HepG2 (cell line): ENCODE results near the gene PRSS53. TPM values are rescaled to one million over a fixed set of nuclear protein-coding genes. Genes with fewer than 3 reads are reported as not detected.

ENCODE experiments used
- HOXA9 ChIP-seq: sonication (generic); formaldehyde crosslinking; IDR thresholded peaks from 2 replicates; pipeline ENCODE4 v1.8.1; 2022; ENCODE audit warnings: missing genetic modification reagents, mild to moderate bottlenecking, moderate library complexity, borderline replicate concordance
- JUN ChIP-seq: sonication (generic); formaldehyde crosslinking; IDR thresholded peaks from 2 replicates; pipeline ENCODE4 v1.4.0; 2020; ENCODE audit warnings: mild to moderate bottlenecking, missing genetic modification reagents
- PHF20 ChIP-seq: sonication (generic); formaldehyde crosslinking; IDR thresholded peaks from 2 replicates; pipeline ENCODE4 v1.5.0; 2020; ENCODE audit warnings: mild to moderate bottlenecking, missing genetic modification reagents
- SP140L ChIP-seq: sonication (generic); formaldehyde crosslinking; IDR thresholded peaks from 2 replicates; pipeline ENCODE4 v1.4.0; 2020; ENCODE audit warnings: missing genetic modification reagents, borderline replicate concordance
- TOPORS ChIP-seq: sonication (generic); formaldehyde crosslinking; IDR thresholded peaks from 2 replicates; pipeline ENCODE4 v1.8.0; 2023; ENCODE audit warnings: mild to moderate bottlenecking, missing genetic modification reagents
- TRIM24 ChIP-seq: sonication (generic); formaldehyde crosslinking; IDR thresholded peaks from 2 replicates; pipeline ENCODE4 v1.8.0; 2022; ENCODE audit warnings: mild to moderate bottlenecking, missing genetic modification reagents
- ZKSCAN5 ChIP-seq: sonication (generic); formaldehyde crosslinking; IDR thresholded peaks from 2 replicates; pipeline ENCODE4 v1.5.1; 2020; ENCODE audit warnings: mild to moderate bottlenecking, missing genetic modification reagents
- ZNF264 ChIP-seq: sonication (generic); formaldehyde crosslinking; IDR thresholded peaks from 2 replicates; pipeline ENCODE4 v1.4.0; 2020; ENCODE audit warnings: missing genetic modification reagents
- ZNF354B ChIP-seq: sonication (generic); formaldehyde crosslinking; IDR thresholded peaks from 2 replicates; pipeline ENCODE4 v1.8.0; 2022; ENCODE audit warnings: mild to moderate bottlenecking, missing genetic modification reagents
- ZNF589 ChIP-seq: sonication (generic); formaldehyde crosslinking; conservative IDR thresholded peaks from 2 replicates; pipeline ENCODE4 v1.8.0; 2022; ENCODE audit warnings: mild to moderate bottlenecking, moderate library complexity, missing genetic modification reagents
- ZNF781 ChIP-seq: sonication (generic); formaldehyde crosslinking; IDR thresholded peaks from 2 replicates; pipeline ENCODE4 v1.5.1; 2020; ENCODE audit warnings: borderline replicate concordance, mild to moderate bottlenecking, missing genetic modification reagents; ENCODE audit errors: not compliant biosample characterization
- polyA plus RNA-seq, 8 experiments: library from polyadenylated mRNA; depleted of rRNA in 3 of 8; stranded (reverse) in 7 of 8; unstranded in 1 of 8; fragments of >200 nt; fragmentation: Illumina TruSeq in 4 of 8; extraction: Trizol in 4 of 8; gene quantifications; 2 replicates each; pipeline versions ENCODE4 v1.2.1 to v1.2.3, GENCODE V29; 2011 to 2016; ENCODE audit warnings: low read depth in 4 of 8, missing spikeins in 1 of 8, mixed read lengths in 1 of 8; ENCODE audit not compliant: insufficient read depth in 1 of 8
- total RNA-seq, 5 experiments: library from RNA; depleted of rRNA; stranded (reverse); fragments of >200 nt; fragmentation: Illumina TruSeq; extraction: Trizol; gene quantifications; 2 replicates each; pipeline ENCODE4 v1.2.3, GENCODE V29; 2016; ENCODE audit warnings: low read depth in 1 of 5
- TF ChIP-seq, protein P1 (sequence below), 2 experiments: sonication (generic) in 1 of 2; formaldehyde crosslinking in 1 of 2; IDR thresholded peaks; 2 replicates each; pipeline versions ENCODE4 v1.5.1 to v1.6.1; 2011 to 2020; ENCODE audit warnings: borderline replicate concordance in 1 of 2, low read depth in 1 of 2, low read length in 1 of 2, mild to moderate bottlenecking in 1 of 2, missing genetic modification reagents in 1 of 2, moderate library complexity in 1 of 2
- TF ChIP-seq, protein P2 (sequence below): sonication (generic); formaldehyde crosslinking; IDR thresholded peaks from 2 replicates; pipeline ENCODE4 v1.5.0; 2020; ENCODE audit warnings: missing genetic modification reagents, mild to moderate bottlenecking, borderline replicate concordance
- TF ChIP-seq, protein P3 (sequence below): IDR thresholded peaks from 2 replicates; pipeline ENCODE4 v1.6.1; 2018; ENCODE audit warnings: missing genetic modification reagents
- TF ChIP-seq, protein P4 (sequence below): sonication (generic); formaldehyde crosslinking; IDR thresholded peaks from 2 replicates; pipeline ENCODE4 v1.5.1; 2020; ENCODE audit warnings: mild to moderate bottlenecking, missing genetic modification reagents, borderline replicate concordance
- TF ChIP-seq, protein P5 (sequence below): sonication (generic); formaldehyde crosslinking; IDR thresholded peaks from 2 replicates; pipeline ENCODE4 v1.5.0; 2020; ENCODE audit warnings: missing genetic modification reagents, mild to moderate bottlenecking, borderline replicate concordance

Gene PRSS53
- total and polyA plus RNA-seq, 2 of the 13 experiments (the other 11 are each of a cell fraction or from before 2014, with no cell fraction given), result 2.2 to 7.4 TPM

DNA sequence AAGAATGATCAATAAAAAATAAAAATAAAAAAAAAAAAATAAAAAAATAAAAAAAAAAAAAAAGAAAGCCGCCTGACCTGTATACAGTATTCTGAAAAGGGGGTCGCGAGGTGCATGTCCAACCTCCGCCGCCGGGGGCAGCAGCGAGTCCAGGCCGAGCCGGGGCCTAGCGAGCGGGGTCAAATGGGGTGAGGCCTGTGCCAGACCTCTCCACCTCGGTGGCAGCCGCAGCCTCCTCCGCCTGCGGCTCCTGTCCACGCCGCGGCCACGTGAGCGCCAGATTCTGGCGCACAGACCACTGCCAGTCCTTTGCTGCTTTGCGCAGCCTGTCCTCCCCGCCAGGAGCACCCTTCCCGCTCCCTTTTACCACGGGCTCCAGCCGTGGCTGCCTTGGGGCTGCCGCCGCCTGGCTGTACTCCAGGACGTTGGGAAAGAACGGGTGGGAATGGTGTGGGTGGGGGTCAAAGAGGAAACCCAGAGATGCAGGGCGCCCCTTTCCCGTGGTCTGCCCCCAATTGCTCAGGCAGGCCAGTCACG, 17.0 kb upstream of the PRSS53 start (continued):
- TF ChIP-seq, protein P1, sequence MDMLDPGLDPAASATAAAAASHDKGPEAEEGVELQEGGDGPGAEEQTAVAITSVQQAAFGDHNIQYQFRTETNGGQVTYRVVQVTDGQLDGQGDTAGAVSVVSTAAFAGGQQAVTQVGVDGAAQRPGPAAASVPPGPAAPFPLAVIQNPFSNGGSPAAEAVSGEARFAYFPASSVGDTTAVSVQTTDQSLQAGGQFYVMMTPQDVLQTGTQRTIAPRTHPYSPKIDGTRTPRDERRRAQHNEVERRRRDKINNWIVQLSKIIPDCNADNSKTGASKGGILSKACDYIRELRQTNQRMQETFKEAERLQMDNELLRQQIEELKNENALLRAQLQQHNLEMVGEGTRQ (IDR thresholded peaks at IDR 0.05; ENCODE audit: low read depth, low read length), result peak; percentile 63; the same call in 1 of the 2 replicates
- TF ChIP-seq, protein P1 (CRISPR knock-in tag; IDR thresholded peaks at IDR 0.05; ENCODE audit: borderline replicate concordance), result peak; percentile 64
- peak; percentile 62; the same call in 1 of the 2 replicates for TF ChIP-seq JUN (CRISPR knock-in tag)
- peak; percentile 54; the same call in 1 of the 2 replicates for TF ChIP-seq SP140L (CRISPR knock-in tag)
- TF ChIP-seq, protein P2, sequence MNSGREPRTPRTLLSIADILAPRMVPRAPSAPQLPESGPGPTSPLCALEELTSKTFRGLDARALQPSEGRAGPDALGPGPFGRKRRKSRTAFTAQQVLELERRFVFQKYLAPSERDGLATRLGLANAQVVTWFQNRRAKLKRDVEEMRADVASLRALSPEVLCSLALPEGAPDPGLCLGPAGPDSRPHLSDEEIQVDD (CRISPR knock-in tag), result peak; percentile 91; the same call in 1 of the 2 replicates
- TF ChIP-seq, protein P3, sequence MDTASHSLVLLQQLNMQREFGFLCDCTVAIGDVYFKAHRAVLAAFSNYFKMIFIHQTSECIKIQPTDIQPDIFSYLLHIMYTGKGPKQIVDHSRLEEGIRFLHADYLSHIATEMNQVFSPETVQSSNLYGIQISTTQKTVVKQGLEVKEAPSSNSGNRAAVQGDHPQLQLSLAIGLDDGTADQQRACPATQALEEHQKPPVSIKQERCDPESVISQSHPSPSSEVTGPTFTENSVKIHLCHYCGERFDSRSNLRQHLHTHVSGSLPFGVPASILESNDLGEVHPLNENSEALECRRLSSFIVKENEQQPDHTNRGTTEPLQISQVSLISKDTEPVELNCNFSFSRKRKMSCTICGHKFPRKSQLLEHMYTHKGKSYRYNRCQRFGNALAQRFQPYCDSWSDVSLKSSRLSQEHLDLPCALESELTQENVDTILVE (CRISPR knock-in tag), result peak; percentile 96
- peak; percentile 97 for TF ChIP-seq ZNF781 (CRISPR knock-in tag)
- TF ChIP-seq ZNF354B (CRISPR knock-in tag), result peak; percentile 86; the same call in 1 of the 2 replicates
- TF ChIP-seq ZNF264 (CRISPR knock-in tag), result peak; percentile 82; the same call in 1 of the 2 replicates
- TF ChIP-seq TOPORS (CRISPR knock-in tag), result peak; percentile 94
- peak; percentile 81; the same call in 1 of the 2 replicates for TF ChIP-seq ZKSCAN5
- TF ChIP-seq HOXA9 (CRISPR knock-in tag), result peak; percentile 64
- TF ChIP-seq TRIM24 (CRISPR knock-in tag), result no peak
- peak; percentile 78 for TF ChIP-seq PHF20
- TF ChIP-seq, protein P4, sequence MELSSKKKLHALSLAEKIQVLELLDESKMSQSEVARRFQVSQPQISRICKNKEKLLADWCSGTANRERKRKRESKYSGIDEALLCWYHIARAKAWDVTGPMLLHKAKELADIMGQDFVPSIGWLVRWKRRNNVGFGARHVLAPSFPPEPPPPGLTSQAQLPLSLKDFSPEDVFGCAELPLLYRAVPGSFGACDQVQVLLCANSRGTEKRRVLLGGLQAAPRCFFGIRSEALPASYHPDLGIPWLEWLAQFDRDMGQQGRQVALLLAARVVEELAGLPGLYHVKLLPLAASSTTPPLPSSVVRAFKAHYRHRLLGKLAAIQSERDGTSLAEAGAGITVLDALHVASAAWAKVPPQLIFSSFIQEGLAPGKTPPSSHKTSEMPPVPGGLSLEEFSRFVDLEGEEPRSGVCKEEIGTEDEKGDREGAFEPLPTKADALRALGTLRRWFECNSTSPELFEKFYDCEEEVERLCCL, result peak; percentile 78; the same call in 1 of the 2 replicates
- TF ChIP-seq ZNF589 (CRISPR knock-in tag), result peak; percentile 72
- TF ChIP-seq, protein P5, sequence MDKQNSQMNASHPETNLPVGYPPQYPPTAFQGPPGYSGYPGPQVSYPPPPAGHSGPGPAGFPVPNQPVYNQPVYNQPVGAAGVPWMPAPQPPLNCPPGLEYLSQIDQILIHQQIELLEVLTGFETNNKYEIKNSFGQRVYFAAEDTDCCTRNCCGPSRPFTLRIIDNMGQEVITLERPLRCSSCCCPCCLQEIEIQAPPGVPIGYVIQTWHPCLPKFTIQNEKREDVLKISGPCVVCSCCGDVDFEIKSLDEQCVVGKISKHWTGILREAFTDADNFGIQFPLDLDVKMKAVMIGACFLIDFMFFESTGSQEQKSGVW (CRISPR knock-in tag), result peak; percentile 80; the same call in 1 of the 2 replicates
